ENCODE measurements around the gene PPP4R2.

PPP4R2 gene

DNA sequence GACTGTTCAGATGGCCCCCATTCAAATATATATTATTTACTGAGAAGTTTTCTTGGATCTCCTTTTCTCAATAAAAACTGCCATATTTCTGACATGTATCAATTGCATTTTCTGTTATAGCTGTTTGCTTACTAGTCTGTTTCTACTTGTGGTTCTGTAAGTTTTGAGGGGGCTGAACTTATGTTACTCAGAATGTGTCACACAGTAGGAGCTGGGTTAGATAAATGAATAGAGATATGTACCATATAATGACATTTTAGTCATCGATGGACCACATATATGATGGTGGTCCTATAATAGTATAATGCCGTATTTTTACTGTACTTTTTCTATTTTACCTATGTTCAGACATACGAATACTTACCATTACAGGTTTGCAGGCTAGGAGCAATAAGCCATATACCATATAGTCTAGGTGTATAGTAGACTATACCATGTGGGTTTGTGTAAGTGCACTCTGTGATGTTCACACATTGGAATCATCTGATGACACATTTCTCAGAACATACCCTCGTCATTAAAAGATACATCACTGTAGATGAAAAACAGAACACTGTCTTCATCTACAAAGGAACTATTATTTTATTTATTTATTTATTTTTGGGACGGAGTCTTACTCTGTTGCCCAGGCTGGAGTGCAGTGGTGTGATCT is 22.3 kb downstream of the PPP4R2 start:
- no peaks in the 10 kb centered on the region for H3K27me3 ChIP-seq (ENCODE audit: control insufficient read depth in 1 of 2, insufficient read depth in 1 of 2, low read length in 2 of 2)

GRCh38 chr3:73021301-73021835 is 24.8 kb downstream of the PPP4R2 start:
- no CpG with 5 or more reads among the region's 4 CpGs for WGBS

More for the DNA sequence above, 22.3 kb downstream of the PPP4R2 start:
- no peaks in the 10 kb centered on the region for H3K79me1 ChIP-seq (replicated peaks; ENCODE audit: low read length, poor library complexity, severe bottlenecking)
- no peak overlapping the region for H4K91ac ChIP-seq (ENCODE audit: low read length)
- no peak overlapping the region for H2BK120ac ChIP-seq (ENCODE audit: low read depth, low read length)
- H3K23ac ChIP-seq (ENCODE audit: low read length in 2 of 2), result no peak overlapping the region
- no peak overlapping the region for H3K14ac ChIP-seq (ENCODE audit: low read length in 2 of 2)
- H3K4me3 ChIP-seq (ENCODE audit: insufficient read depth in 1 of 2, low read depth in 1 of 2, low read length in 2 of 2), result no peak overlapping the region
- no peak overlapping the region for H3K9ac ChIP-seq (ENCODE audit: low read length)
- no peak overlapping the region for H2BK15ac ChIP-seq (ENCODE audit: low read depth, poor library complexity, severe bottlenecking)
- no peak overlapping the region for H2BK12ac ChIP-seq (ENCODE audit: low read length in 2 of 2)
- H3K36me3 ChIP-seq (ENCODE audit: control insufficient read depth in 1 of 2, insufficient read depth in 2 of 2, low read depth in 1 of 2, low read length in 2 of 2), result peaks cover 15% of the 10 kb centered on the region in 2 experiments
- no peak overlapping the region for H3K4me2 ChIP-seq (ENCODE audit: low read length, poor library complexity, severe bottlenecking)
- no peak overlapping the region for H2BK5ac ChIP-seq (ENCODE audit: low read depth, low read length, poor library complexity, severe bottlenecking)
- no peak overlapping the region for H3K18ac ChIP-seq (ENCODE audit: low read depth in 1 of 2, low read length in 2 of 2)
- H3K4ac ChIP-seq (ENCODE audit: low read depth in 1 of 2, low read length in 2 of 2), result no peak overlapping the region
- H3K4me1 ChIP-seq (ENCODE audit: control insufficient read depth, insufficient read depth, low read depth, low read length), result peaks cover 8% of the 10 kb centered on the region
- H4K8ac ChIP-seq (ENCODE audit: low read length), result no peak overlapping the region
- no peak for DNase-seq
- no peaks in the 10 kb centered on the region for H3K9me3 ChIP-seq (ENCODE audit: control insufficient read depth, low read length)
- H2AK5ac ChIP-seq (ENCODE audit: low read length, severe bottlenecking), result no peak overlapping the region
- H3K27ac ChIP-seq (ENCODE audit: low read length, poor library complexity, severe bottlenecking), result no peak overlapping the region
- no peak overlapping the region for H2AFZ ChIP-seq (ENCODE audit: low read depth, low read length)
- 100% methylated on average over 1 of the region's 5 CpGs for WGBS

DNA sequence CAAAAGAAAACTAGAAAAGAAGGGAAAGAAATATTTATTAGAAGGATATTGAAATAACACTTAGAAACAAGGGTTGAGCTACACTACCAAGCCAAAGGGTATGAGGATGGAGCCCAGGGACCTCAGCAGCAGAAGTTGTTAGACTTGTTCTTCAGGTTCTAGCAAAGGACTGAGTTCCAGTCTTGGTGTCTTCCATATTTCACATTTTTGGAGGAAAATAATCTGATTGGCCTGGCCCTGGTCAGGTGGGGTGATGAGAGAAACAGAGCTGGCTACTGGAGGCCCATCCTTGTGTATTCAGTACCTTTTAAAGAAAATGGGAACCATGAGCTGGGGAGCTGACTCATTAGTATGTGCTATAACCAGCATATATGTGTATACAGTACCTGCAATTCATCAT is 28.2 kb downstream of the PPP4R2 start:
- Histone ChIP-seq H2AFZ (ENCODE audit: low read depth, low read length) (no peak overlapping the region), H2BK120ac (ENCODE audit: low read depth, low read length) (no peak overlapping the region), H3K4ac (ENCODE audit: low read depth in 1 of 2, low read length in 2 of 2) (no peak overlapping the region), H2BK5ac (ENCODE audit: low read depth, low read length, poor library complexity, severe bottlenecking) (no peak overlapping the region), H4K8ac (ENCODE audit: low read length) (no peak overlapping the region), H2BK15ac (ENCODE audit: low read depth, poor library complexity, severe bottlenecking) (no peak overlapping the region), H3K36me3 (ENCODE audit: control insufficient read depth in 1 of 2, insufficient read depth in 2 of 2, low read depth in 1 of 2, low read length in 2 of 2) (peaks cover 9 to 11% of the 10 kb centered on the region in 2 experiments), H3K14ac (ENCODE audit: low read length in 2 of 2) (no peak overlapping the region), H3K4me1 (ENCODE audit: control insufficient read depth, insufficient read depth, low read depth, low read length) (peaks cover 6% of the 10 kb centered on the region), H2BK12ac (ENCODE audit: low read length in 2 of 2) (no peak overlapping the region), H3K4me3 (ENCODE audit: insufficient read depth in 1 of 2, low read depth in 1 of 2, low read length in 2 of 2) (no peak overlapping the region), H3K23ac (ENCODE audit: low read length in 2 of 2) (no peak overlapping the region), H4K91ac (ENCODE audit: low read length) (no peak overlapping the region), H3K9ac (ENCODE audit: low read length) (no peak overlapping the region), H3K4me2 (ENCODE audit: low read length, poor library complexity, severe bottlenecking) (no peak overlapping the region), H3K27ac (ENCODE audit: low read length, poor library complexity, severe bottlenecking) (no peak overlapping the region), H3K9me3 (ENCODE audit: control insufficient read depth, low read length) (no peaks in the 10 kb centered on the region), H2AK5ac (ENCODE audit: low read length, severe bottlenecking) (no peak overlapping the region), H3K27me3 (ENCODE audit: control insufficient read depth in 1 of 2, insufficient read depth in 1 of 2, low read length in 2 of 2) (no peaks in the 10 kb centered on the region), H3K18ac (ENCODE audit: low read depth in 1 of 2, low read length in 2 of 2) (no peak overlapping the region), H3K79me1 (replicated peaks; ENCODE audit: low read length, poor library complexity, severe bottlenecking) (no peaks in the 10 kb centered on the region)
- no peak for DNase-seq

More at GRCh38 chr3:73021301-73021835, 24.8 kb downstream of the PPP4R2 start:
- Histone ChIP-seq H3K23ac (ENCODE audit: low read length in 2 of 2) (no peak overlapping the region), H2BK15ac (ENCODE audit: low read depth, poor library complexity, severe bottlenecking) (no peak overlapping the region), H4K8ac (ENCODE audit: low read length) (no peak overlapping the region), H3K4me3 (ENCODE audit: insufficient read depth in 1 of 2, low read depth in 1 of 2, low read length in 2 of 2) (no peak overlapping the region), H2BK120ac (ENCODE audit: low read depth, low read length) (no peak overlapping the region), H4K91ac (ENCODE audit: low read length) (no peak overlapping the region), H3K4ac (ENCODE audit: low read depth in 1 of 2, low read length in 2 of 2) (no peak overlapping the region), H3K36me3 (ENCODE audit: control insufficient read depth in 1 of 2, insufficient read depth in 2 of 2, low read depth in 1 of 2, low read length in 2 of 2) (peaks cover 6 to 21% of the 10 kb centered on the region in 2 experiments), H3K14ac (ENCODE audit: low read length in 2 of 2) (no peak overlapping the region), H2AFZ (ENCODE audit: low read depth, low read length) (no peak overlapping the region), H2BK5ac (ENCODE audit: low read depth, low read length, poor library complexity, severe bottlenecking) (no peak overlapping the region), H3K79me1 (replicated peaks; ENCODE audit: low read length, poor library complexity, severe bottlenecking) (no peaks in the 10 kb centered on the region), H3K9me3 (ENCODE audit: control insufficient read depth, low read length) (no peaks in the 10 kb centered on the region), H2AK5ac (ENCODE audit: low read length, severe bottlenecking) (no peak overlapping the region), H3K4me2 (ENCODE audit: low read length, poor library complexity, severe bottlenecking) (no peak overlapping the region), H2BK12ac (ENCODE audit: low read length in 2 of 2) (no peak overlapping the region), H3K27me3 (ENCODE audit: control insufficient read depth in 1 of 2, insufficient read depth in 1 of 2, low read length in 2 of 2) (no peaks in the 10 kb centered on the region), H3K27ac (ENCODE audit: low read length, poor library complexity, severe bottlenecking) (no peak overlapping the region), H3K9ac (ENCODE audit: low read length) (no peak overlapping the region), H3K4me1 (ENCODE audit: control insufficient read depth, insufficient read depth, low read depth, low read length) (peaks cover 7% of the 10 kb centered on the region), H3K18ac (ENCODE audit: low read depth in 1 of 2, low read length in 2 of 2) (no peak overlapping the region)
- DNase-seq, result no peak

GRCh38 chr3:73026111-73026759 is 29.6 kb downstream of the PPP4R2 start:
- no peak overlapping the region for H3K14ac ChIP-seq (ENCODE audit: low read length in 2 of 2)
- H3K4me3 ChIP-seq (ENCODE audit: insufficient read depth in 1 of 2, low read depth in 1 of 2, low read length in 2 of 2), result no peak overlapping the region
- H3K9me3 ChIP-seq (ENCODE audit: control insufficient read depth, low read length), result no peaks in the 10 kb centered on the region
- H3K23ac ChIP-seq (ENCODE audit: low read length in 2 of 2), result no peak overlapping the region
- H3K36me3 ChIP-seq (ENCODE audit: control insufficient read depth in 1 of 2, insufficient read depth in 2 of 2, low read depth in 1 of 2, low read length in 2 of 2), result peaks cover 9 to 11% of the 10 kb centered on the region in 2 experiments
- no peak overlapping the region for H3K9ac ChIP-seq (ENCODE audit: low read length)
- H2BK5ac ChIP-seq (ENCODE audit: low read depth, low read length, poor library complexity, severe bottlenecking), result no peak overlapping the region
- H4K8ac ChIP-seq (ENCODE audit: low read length), result no peak overlapping the region
- H2BK120ac ChIP-seq (ENCODE audit: low read depth, low read length), result no peak overlapping the region
- H2BK12ac ChIP-seq (ENCODE audit: low read length in 2 of 2), result no peak overlapping the region
- H3K27me3 ChIP-seq (ENCODE audit: control insufficient read depth in 1 of 2, insufficient read depth in 1 of 2, low read length in 2 of 2), result no peaks in the 10 kb centered on the region
- no peak overlapping the region for H3K4ac ChIP-seq (ENCODE audit: low read depth in 1 of 2, low read length in 2 of 2)
- 83% methylated on average over 4 of the region's 6 CpGs for WGBS
- peaks cover 5% of the 10 kb centered on the region for H3K4me1 ChIP-seq (ENCODE audit: control insufficient read depth, insufficient read depth, low read depth, low read length)
- H3K4me2 ChIP-seq (ENCODE audit: low read length, poor library complexity, severe bottlenecking), result no peak overlapping the region
- H3K18ac ChIP-seq (ENCODE audit: low read depth in 1 of 2, low read length in 2 of 2), result no peak overlapping the region
- H3K79me1 ChIP-seq (replicated peaks; ENCODE audit: low read length, poor library complexity, severe bottlenecking), result no peaks in the 10 kb centered on the region
- H4K91ac ChIP-seq (ENCODE audit: low read length), result no peak overlapping the region
- no peak for DNase-seq
- no peak overlapping the region for H3K27ac ChIP-seq (ENCODE audit: low read length, poor library complexity, severe bottlenecking)
- no peak overlapping the region for H2AFZ ChIP-seq (ENCODE audit: low read depth, low read length)
- H2AK5ac ChIP-seq (ENCODE audit: low read length, severe bottlenecking), result no peak overlapping the region
- no peak overlapping the region for H2BK15ac ChIP-seq (ENCODE audit: low read depth, poor library complexity, severe bottlenecking)

Measured in mesenchymal stem cell (in vitro differentiated cells and primary cell).